ENCODE data around the gene OGDHL.
"Not testable (repeated sequence)": the region's sequence is repeated elsewhere in the genome, so short reads cannot be mapped to it uniquely, and the experiment has no call there.

Gene OGDHL

GRCh38 chr10:49740346-49741107 lies 21.6 kb downstream of the OGDHL start:
- DNase-seq (ENCODE audit: low read depth in 1 of 2, low spot score in 1 of 2) = no peak

GRCh38 chr10:49739426-49739825 lies 22.7 kb downstream of the OGDHL start:
- DNase-seq (ENCODE audit: low read depth in 1 of 2, low spot score in 1 of 2) = no peak

- no peak for DNase-seq (ENCODE audit: low read depth in 1 of 2, low spot score in 1 of 2)
Measured at GRCh38 chr10:49738616-49739360, 23.3 kb downstream of the OGDHL start.

GRCh38 chr10:49737474-49738201 lies 24.5 kb downstream of the OGDHL start:
- no peak for DNase-seq (ENCODE audit: low read depth in 1 of 2, low spot score in 1 of 2)

DNA sequence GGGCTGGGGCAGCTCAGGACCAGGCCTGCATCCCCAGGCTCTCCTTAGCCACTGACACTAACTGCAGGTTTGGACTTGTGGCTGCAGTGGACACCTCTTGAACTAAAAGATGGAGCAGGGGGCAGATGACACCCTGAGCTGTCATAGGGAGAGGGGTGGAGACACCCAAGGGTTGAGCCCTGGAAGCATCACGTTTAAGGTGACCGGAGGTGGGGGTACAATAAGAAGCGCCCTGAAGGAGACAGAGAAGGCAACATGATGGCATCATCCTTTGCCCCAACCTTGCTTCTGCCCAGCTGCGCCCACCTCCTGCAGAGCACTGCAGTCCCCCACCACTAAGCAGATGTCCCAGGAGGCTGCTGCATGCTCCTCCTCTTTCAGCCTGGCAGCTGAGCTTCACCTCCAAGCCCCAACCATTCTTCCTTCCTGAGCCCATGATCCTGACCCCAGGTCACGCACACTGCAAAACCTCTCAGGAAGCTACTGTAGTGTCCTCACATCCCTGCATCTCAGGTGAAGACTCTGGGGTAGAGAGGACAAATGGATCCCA lies 25.5 kb downstream of the OGDHL start:
- no peak for DNase-seq (ENCODE audit: low read depth in 1 of 2, low spot score in 1 of 2)

DNA sequence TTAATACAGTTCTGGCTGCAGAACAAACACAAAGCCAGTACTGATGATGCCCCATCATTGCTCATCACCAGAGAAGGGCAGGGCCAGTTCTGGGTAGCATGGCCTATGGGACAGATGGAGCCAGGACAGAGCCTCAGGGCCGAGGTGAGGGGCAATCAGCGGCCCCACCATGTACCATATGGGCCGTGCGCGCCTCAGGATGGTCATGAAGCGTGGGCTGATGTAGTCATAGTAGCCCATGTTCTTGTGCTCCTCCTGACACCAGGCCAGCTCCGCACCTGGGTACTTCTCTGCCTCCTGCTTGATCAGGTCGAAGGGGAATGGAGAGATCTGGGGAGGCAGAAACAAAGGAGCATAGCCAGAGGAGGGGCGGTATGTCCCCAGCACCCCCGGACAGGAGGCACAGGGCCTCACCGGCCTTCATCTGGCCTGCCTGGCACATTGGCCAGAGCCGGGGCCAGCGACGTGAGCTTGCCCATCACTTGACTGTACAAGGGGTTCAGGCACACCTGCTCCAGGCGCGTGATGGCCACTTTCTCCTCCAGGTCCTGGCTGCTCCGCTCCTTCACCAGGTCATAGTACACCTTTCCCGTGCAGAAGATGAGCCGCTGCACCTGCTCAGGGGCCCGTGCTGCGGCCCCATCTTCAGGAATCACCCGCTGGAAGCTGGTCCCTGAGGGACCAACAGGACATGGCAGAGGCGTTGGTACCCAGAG lies 26.1 kb downstream of the OGDHL start:
- DNase-seq (ENCODE audit: low read depth in 1 of 2, low spot score in 1 of 2) = no peak

DNA sequence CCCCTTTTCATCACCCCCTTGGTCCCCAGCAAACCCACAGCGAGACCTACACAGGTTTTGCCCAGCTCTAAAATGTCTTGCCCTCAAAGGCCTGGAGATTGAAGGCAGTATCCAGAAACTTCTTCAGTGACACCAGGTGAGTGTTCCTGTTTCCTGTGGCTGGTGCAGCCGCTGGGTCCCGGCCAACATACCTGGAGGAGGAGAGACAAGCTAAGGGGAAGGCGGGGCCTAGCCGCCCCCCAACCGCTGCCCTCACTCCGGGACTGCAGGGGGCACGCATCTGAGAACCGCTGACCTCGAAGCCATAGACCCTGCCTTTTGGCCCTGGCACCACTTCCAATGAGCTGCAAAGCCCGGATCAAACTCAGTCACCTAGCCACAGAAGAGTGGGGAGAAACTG lies 27.0 kb downstream of the OGDHL start:
- DNase-seq (ENCODE audit: low read depth in 1 of 2, low spot score in 1 of 2) = no peak

- no peak for DNase-seq (ENCODE audit: low read depth in 1 of 2, low spot score in 1 of 2)
Measured at GRCh38 chr10:49734676-49735075, 27.4 kb downstream of the OGDHL start.

DNA sequence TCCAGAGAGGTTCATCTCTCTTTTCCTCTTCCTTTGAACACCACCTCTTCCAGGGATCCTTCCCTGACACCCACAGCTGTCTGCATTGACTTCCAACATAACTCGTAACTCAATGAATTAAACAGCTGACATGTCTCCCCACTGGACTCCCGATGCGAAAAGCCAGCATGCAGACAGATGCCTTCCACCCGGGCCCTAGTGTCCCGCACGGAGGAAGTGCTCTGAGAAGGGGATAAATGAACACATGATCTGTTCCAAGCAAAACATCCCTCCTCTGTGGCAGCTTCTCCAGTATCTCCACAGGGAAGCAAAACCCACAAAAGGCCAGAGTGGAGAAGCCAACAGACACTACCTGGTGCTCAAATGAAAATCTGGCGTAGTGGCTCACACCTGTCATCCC lies 28.3 kb downstream of the OGDHL start:
- DNase-seq (ENCODE audit: low read depth in 1 of 2, low spot score in 1 of 2) = no peak

GRCh38 chr10:49726593-49726992 lies 35.5 kb downstream of the OGDHL start:
- no peak for DNase-seq (ENCODE audit: low read depth in 1 of 2, low spot score in 1 of 2)

GRCh38 chr10:49715157-49715556 lies 47.0 kb downstream of the OGDHL start:
- DNase-seq (ENCODE audit: low read depth in 1 of 2, low spot score in 1 of 2) = not testable (repeated sequence)

DNA sequence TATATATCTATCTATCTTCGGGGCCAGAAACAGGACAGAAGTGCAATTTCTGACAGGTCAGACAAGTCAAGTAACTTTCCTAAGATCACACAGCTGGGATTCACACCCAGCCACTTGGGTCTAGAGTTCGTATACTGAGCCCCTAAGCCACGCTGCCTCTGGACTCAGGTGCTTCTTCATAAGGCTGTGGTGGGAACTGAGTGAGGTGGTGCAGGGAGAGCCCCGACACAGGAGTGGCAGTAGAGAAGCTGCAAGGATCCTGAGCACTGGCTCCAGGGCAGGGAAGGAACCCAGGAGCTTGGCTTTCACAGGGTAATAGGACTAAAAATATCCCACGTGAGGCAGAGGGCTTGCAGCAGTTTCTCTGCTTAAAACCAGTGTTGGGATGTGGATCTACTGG lies 48.9 kb downstream of the OGDHL start:
- DNase-seq (ENCODE audit: low read depth in 1 of 2, low spot score in 1 of 2) = no peak

- DNase-seq (ENCODE audit: low read depth in 1 of 2, low spot score in 1 of 2) = no peak
Measured at GRCh38 chr10:49711481-49711880, 50.6 kb downstream of the OGDHL start.

GRCh38 chr10:49710966-49711365 lies 51.2 kb downstream of the OGDHL start:
- no peak for DNase-seq (ENCODE audit: low read depth in 1 of 2, low spot score in 1 of 2)

DNA sequence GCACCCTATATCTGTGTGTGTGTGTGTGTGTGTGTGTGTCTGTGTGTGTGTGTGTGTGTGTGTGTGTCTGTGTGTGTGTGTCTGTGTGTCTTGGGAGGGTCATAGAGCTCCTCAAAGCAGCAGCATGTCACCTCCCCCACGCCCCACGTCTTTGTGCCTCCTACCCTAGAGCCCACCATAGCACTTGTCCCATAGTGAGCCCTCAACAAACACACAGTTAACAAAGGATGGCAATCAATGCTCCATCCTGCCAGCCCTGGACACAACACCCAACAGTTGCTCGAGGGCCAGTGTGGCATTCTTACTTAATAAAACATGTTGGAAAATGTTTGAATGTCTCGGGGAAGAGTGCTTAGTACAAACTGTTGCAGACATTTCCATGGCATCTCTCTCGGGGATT lies 52.2 kb downstream of the OGDHL start:
- no peak for DNase-seq (ENCODE audit: low read depth in 1 of 2, low spot score in 1 of 2)

- DNase-seq (ENCODE audit: low read depth in 1 of 2, low spot score in 1 of 2) = no peak
Measured at GRCh38 chr10:49707585-49707984, 54.5 kb downstream of the OGDHL start.

DNA sequence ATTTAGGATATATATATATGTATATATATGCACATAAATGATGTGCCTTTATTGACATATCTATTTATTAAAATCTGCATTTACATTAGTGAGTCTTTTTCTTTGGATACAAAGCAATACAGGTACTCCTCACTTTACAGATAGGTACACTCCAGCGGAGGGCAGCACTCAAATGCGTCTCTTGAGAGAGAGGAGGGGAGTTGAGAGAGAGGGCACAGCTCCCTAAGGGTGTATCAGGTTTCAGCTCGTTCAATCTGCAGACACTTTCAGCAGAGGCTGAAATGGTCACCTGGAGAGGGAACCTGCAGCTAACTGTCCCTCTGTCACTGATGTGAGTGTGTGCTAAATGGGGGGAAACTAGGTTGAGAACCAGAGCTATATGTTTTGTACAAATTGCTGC lies 61.1 kb downstream of the OGDHL start:
- DNase-seq (ENCODE audit: low read depth in 1 of 2, low spot score in 1 of 2) = no peak

GRCh38 chr10:49700211-49700610 lies 61.9 kb downstream of the OGDHL start:
- no peak for DNase-seq (ENCODE audit: low read depth in 1 of 2, low spot score in 1 of 2)

- no peak for DNase-seq (ENCODE audit: low read depth in 1 of 2, low spot score in 1 of 2)
Measured at GRCh38 chr10:49698679-49699078, 63.4 kb downstream of the OGDHL start.

GRCh38 chr10:49696311-49696710 lies 65.8 kb downstream of the OGDHL start:
- DNase-seq (ENCODE audit: low read depth in 1 of 2, low spot score in 1 of 2) = no peak

GRCh38 chr10:49694466-49694865 lies 67.7 kb downstream of the OGDHL start:
- DNase-seq (ENCODE audit: low read depth in 1 of 2, low spot score in 1 of 2) = no peak

All from stimulated activated CD4-positive, alpha-beta T cell treated with anti-CD3 and anti-CD28 coated beads, Interleukin-15, amount 100 ng/mL, for 1 hour (primary cell).